Ovary (tissue), 3 donors: Measurements from ENCODE around the gene TMC8.

Source experiments
- CTCF ChIP-seq, 3 donors: fragments of 450-650 bp in 2 of 3; fragments of 200-600 bp in 1 of 3; IDR thresholded peaks; one replicate each; pipeline versions ENCODE4 v1.5.1 to v1.8.0; 2016 to 2022; ENCODE audit warnings: antibody characterized with exemption in 3 of 3, mild to moderate bottlenecking in 1 of 3
- POLR2A ChIP-seq: fragments of 450-650 bp; IDR thresholded peaks from one replicate; pipeline ENCODE4 v1.6.1; 2017; ENCODE audit warnings: antibody characterized with exemption, mild to moderate bottlenecking, moderate library complexity
- donor health status: DM: no; HTN: no; CAD: no.

DNA sequence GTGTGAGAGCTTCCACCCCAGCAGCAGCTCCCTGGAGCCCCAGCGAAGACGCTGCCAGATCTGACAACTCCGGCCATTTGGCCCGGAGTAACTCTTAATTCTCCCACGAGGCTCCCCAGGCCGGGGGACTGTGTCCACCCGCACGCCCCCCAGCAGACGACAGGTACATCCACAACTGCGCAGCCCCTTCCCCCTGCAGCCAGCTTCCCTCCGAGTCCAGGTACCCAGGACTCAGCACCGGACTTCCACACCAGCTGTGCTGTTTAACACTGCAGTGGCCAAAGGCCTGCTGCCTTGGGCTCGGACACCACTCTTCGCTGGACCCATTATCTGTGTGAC lies 45.0 kb downstream of the TMC8 start:
- TF ChIP-seq CTCF (IDR thresholded peaks at IDR 0.05): no peak
- TF ChIP-seq POLR2A: no peak
